Stimulated activated CD8-positive, alpha-beta memory T cell treated with anti-CD3 and anti-CD28 coated beads, Interleukin-7, amount 100 ng/mL, for 1 hour (primary cell): ENCODE measurements around the gene TOMM20.
"Not testable (repeated sequence)": the region's sequence is repeated elsewhere in the genome, so short reads cannot be mapped to it uniquely, and the experiment has no call there.

Experiments used
- DNase-seq, 2 donors: peaks; one replicate each; pipeline ENCODE4 v3.0.0-alpha.2; 2020; ENCODE audit warnings: low read depth in 2 of 2

Gene TOMM20

DNA sequence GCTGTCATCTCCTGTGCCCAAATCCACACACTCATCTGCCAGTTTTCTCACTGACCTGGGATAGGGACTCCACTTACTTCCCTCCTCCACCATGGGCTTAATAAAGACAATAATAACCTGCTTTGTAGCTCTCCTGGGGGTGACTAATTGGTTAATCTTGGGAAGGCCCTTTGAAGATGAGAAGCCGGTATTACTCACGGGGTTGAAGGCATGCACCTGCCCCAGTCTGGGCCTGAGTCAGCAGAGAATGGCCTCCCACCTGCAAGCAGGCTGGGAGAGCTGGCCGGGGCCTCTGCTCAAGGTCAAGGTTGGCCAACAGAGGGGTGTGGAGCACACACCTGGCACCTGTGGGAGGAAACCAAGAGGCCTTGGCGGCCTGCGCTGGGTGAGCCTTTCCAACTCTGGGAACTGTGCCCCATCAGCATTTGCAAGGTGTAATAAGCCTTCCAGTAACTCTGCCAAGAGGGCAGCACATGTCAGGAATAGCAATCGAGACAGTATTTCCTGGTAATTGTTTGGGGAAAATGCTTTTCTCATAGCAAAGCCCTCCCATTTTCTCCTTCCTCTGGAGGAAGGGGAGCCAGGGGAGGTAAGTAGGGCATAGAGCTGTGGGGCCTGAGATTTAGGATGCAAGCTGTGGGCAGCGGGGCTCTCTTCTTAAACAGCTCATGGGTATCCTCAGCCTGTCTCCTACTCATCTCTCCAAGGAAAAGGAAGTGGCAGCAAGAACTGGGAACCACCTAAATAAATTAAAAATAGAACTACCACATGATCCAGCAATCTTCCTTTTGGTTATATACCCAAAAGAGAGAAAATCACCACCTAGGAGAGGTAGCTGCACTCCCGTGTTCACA, 49.0 kb downstream of the TOMM20 start:
- DNase-seq: no peak

DNA sequence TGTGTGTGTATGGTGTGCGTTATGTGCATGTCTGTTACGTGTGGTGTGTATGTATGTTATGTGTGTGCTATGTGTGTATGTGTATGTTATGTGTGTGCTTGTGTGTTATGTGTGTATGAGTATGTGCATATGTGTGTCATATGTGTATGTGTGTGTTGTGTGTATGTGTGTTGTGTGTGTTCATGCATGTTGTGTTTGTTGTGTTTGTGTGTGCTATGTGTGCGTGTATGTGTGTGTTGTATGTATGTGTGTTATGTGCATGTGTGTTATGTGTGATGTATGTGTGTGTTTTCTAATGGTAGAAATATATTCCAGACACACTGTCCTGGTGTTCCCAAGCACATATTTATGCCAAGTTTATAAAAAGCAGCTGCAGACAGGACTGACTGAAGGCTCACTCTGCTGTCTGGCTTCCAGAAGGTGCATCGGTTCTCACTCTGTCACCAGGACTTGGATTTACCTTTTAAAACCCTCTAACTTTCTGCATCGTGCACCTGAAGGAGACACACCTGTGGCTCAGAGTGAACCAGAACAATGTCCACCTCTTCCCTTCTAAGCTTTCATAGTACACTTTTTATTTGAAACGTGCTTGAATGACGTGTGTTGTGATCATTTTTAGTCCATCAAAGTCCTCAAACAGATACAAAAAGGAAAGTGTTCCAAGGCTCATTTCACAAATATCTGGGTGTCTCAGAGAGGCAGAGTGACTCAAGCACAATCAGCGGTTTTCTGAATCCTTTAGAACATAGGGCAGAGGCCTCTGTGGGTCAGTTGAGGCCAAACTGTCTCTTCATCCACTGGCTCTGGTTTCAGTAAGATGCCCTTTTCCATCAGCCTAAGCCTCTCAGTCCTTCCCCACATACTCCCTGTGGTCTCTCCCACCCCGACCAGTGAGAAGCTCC, 49.9 kb downstream of the TOMM20 start:
- DNase-seq: no peak

DNA sequence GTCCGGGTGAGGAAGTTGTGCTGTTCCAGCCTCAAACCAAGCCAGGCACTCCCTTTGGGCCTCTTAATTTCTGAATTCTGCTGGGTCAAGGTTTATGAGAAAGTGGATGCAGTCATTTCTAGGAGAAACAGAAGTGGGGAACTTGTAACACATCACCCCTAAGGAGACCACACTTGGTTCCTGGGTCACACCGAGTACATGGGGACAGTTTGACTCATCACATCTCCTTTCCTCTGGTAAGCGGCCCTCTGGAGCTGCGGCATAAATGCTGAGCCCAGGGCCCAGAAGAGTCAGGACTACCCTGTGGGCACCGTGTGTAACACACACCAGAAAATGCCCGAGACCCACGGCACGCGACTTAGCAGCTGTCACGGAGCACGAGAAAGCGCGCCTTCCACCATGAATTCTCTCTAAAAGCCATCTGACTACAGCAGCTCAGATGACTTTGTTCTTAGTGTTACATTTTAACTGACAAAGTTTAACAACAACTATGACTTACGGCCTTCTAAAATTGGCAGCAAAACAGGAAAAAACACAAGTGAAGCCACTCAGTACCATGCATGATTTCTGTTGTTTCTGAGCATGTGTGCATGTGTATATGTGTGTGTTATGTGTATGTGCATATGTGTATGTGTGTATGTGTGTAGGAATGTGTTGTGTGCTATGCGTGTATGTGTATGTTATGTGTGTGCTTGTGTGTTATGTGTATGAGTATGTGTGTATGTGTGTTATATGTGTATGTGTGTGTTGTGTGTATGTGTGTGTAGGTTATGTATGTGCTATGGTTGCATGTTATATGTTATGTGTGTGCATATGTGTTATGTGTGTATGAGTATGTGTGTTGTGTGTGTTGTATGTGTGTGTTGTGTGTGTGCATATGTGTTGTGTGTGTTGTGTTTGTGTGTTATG, 50.8 kb downstream of the TOMM20 start:
- no peak for DNase-seq

DNA sequence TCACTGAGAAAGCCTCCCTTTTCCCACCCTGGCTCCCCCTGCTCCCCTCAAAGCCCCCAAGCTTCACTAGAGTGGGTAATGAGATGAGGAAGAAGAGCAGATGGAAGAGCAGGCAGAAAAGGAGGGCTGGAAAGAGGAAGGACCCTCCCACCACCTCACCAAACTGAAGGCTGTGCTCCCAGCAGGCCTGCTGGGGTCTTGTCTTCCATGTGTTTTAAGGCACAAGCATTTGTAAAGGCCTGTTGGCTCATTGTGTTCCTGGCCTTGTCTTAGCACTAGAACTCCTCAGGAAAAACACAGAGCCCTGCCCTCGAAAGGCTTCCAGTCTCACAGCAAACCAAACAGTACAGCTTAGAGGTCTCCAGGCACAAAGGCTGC, 51.5 kb downstream of the TOMM20 start:
- no peak for DNase-seq

DNA sequence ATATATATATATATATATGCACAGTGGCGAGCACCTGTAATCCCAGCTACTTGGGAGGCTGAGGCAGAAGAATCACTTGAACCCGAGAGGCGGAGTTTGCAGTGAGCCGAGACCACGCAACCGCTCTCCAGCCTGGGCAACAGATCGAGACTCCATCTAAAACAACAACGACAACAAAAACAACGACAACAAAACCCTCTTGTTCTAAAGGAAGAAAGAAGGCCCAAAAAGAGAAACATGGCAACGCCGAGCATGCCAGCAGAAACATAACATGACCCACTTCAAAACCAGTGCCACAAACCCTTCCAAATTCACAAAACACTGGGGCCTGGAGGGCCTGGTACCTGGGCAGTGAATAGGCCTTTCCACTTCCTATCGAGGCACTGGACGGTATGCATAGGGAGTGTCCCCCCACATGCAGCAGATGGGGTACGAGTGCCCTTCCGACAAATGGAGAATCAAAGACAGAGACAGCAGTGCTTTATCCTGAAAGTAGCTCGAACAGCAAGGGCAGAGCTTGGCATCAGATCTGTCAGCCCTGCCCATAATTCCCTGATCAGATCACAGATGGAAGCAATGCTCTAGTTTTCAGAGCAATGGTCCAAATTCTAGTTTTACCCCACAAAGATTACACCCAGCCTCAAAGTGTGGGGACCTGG, 52.0 kb downstream of the TOMM20 start:
- DNase-seq: no peak

DNA sequence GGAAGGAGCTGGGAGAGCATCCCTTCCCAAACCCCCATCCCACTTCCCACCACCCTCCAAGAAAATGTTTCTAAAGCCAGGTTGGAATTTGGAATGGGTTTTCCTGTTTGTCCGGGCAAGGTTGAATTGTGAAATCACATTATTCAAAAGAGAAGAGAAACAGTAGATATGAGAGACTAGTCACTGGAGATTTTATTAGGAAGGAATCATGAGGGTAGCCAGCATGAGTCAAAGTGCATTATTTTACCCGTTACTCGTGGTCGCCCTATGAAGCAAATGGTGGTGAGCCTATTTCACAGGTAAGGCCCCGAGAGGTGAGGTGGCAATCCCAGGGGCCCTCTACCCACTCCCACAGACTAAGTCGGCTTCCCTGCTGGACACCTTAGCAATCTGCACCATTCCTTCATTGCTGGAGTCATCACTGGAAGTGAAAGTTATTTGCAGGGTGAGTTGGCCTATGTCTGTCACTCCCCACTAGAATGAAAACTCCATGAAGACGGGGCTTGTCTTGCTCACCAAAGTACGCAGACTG, 52.8 kb downstream of the TOMM20 start:
- DNase-seq: no peak

DNA sequence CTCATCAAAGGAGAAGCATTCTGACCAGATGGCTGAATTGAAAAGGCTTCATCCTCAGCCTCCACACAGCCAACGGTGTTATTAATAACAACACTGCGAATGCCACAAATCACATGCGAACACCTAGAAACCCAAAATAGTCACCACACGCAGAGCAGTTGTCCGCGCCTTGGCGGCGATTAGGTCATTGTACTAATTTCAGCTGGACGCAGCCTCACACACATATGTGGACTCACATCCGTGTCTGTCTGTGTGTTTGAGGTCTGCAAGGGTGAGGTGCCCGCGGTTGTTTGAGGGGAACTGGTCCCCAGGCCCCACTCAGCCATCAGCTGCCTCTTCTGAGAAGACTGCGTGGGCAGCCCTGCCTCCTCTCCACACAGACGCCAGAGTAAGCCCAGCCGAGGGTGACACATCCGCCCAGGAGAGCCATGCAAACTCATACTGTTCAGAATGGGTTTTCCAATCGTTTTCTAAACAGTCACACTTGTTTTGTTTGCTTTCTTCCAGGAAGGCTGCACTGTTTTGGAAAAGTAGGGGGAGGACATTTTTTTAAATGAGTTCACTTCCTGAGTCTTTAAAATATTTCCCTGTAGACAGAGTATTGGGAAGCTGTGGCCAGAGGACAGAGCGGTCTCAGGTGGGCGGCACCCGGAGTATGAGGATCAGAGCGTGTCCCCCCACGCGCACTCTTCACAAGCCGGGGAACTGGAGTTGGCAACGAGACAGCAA, 53.4 kb downstream of the TOMM20 start:
- peak in 1 of 2 donors; percentile 29 for DNase-seq

DNA sequence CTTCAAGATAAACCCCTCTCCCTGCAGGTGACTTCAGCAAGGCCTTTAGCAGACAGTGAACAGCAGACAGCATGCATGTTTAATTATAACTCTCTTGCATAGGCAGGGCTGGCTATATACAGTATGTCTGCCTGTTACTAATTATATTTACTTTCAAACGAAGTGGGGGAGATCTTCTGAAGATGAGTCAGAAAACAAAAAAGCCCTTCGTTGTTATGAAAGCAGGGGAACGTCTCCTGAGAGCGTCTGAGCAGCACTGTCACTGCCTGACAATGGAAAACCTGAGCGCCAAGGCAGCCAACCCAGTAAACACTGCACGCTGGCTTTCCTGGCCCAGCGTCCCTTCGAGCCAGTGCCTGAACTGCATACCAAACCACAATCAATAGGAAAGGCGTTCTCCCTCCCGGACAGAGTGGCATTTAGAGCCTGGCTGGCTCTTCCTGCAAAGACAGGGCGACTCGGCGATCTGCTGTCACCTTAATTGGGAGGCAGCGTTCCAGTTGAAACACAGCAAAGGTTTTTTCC, 54.1 kb downstream of the TOMM20 start:
- no peak for DNase-seq

DNA sequence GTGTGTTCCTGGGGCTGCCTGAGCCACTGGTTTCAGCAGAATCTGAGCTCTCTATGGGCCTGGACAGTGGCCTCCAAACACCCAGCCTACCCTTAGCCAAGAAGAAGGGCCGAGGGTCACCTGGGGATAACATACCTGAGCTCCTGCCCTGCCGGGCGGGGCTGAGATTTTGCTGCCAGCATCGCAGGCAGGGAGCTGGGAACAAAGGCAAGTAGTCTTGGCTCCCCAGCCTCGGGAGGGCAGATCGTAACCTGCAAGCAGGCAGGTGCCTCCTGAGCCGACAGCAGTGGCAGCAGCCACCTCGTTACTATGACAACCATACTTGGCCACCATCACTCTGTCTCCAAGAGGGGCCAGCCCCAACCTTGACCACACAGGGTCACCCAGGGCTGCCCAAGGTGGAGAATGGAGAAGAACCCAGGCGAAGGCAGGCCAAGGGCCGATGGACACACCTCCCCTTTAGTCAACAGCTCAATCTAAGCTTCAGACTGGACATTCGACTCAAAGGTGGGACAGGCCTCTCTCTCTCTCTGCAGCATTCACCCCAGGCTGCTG, 54.6 kb downstream of the TOMM20 start:
- no peak for DNase-seq

DNA sequence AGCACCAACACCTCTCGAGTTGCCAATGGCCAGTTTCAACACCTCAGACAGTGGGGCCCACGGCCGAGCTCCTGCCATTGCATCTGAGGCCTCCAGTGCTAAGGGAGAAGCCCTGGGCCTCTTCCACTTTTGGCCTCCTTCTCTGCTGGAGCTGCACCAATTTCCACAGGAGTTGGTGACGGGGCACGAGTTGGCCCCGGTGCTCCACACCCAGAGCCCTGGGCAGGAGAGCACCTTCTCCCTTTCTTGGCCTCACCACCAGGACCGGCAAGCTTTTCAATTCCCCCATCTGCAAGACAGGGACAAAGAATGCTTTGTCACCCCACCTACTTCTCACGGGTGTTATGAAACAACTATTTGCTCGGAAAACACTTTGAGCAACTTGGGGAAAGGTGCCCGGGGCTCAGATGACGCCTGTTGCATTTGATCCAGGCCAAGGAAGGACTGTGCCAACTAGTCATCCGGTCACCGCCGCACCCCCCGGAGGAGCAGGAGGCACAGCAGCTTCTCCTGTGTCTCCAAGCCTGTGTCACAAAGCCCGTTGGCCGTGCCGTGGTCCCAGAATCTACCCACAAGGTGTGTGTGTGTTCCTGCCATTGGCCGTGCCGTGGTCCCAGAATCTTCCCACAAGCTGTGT, 55.2 kb downstream of the TOMM20 start:
- no peak for DNase-seq

DNA sequence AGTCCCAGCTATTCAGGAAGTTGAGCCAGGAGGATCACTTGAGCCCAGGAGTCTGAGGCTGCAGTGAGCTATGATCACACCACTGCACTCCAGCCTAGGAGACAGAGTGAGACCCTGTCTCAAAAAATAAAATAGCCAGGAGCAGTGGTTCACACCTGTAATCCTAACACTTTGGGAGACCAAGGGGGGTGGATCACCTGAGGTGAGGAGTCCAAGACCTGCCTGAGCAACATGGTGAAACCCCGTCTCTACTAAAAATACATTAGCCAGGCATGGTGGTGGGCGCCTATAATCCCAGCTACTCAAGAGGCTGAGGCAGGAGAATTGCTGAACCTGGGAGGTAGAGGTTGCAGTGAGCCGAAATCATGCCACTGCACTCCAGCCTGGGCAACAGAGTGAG, 56.1 kb downstream of the TOMM20 start:
- DNase-seq: not testable (repeated sequence)

DNA sequence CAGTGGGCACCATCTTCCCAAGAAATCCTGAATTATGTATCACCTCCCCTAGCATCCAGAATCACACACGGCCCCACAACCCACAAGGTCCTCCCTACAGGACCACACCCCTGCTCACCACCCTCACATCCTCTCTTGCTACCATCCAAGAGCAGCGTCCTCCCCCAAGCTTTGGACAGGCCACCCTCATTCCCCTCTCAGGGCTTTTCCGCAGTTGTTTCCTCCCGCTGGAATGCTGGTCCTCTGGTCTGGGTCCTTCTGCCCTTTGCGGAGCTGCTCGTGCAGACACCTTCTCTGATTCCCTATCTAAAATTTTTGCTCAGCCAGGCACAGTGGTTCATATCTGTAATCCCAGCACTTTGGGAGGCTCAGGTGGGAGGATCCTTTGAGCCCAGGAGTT, 56.5 kb downstream of the TOMM20 start:
- DNase-seq: no peak

DNA sequence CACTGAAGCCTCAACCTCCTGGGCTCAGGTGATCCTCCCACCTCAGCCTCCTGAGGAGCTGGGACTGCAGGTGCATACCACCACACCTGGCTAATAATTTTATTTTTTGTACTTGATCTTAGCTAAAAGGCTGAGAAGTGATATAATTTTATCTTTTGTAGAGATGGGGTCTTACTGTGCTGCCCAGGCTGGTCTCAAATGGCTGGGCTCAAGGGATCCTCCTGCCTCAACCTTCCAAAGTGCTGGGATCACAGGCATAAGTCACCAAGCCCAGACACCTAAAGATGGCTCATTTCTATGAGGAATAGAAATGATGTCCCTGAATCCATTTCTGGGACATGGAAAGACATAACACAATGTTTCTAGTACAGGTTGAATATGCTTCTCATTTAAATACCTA, 57.8 kb downstream of the TOMM20 start:
- DNase-seq: no peak

DNA sequence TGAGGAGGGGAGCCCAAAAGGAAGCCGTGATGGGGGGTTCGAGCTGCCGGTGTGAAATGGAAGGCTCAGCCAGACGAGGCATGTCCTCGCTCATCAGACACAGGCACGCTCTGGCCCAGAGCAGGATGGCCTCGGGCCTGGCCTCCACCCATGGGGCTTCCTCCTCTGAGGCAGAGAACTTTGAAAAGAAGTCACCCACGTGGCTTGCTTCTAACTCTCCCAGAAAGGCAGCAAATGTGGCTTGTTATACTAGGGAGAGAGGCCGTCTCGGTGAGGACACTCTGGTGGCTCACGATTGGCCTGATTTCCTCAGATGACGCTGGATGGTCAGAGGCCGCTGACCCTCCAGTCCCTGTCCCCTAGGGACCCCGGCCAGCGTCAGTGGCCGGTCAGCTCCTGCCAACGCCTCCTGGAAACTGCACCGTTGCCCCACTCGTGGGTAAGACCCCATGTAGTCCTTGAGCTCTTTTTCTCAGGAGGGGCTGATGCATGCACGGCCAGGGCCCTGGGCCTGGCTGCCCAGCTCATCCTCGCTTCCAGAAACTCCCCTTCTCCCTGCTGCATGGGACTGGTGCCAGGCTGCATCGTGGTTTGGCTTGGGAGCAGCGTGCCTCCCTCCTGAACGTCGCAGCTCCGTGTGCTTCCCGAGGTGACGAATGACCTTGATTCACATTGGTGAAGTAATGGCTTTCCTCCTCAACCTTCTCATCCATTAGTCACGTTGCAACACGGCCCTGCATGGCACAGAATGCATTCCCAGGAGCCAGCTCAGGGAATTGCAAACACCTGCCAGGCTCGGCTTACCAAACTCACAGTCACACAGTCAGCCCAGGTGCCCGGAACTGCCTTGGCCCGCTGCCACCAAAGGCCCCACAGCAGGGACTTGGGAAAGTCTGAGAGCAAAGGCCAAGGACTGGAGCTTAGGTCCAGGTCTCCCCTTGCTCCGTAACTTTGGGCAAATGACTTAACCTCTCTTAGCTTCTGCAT, 58.8 kb downstream of the TOMM20 start:
- no peak for DNase-seq

DNA sequence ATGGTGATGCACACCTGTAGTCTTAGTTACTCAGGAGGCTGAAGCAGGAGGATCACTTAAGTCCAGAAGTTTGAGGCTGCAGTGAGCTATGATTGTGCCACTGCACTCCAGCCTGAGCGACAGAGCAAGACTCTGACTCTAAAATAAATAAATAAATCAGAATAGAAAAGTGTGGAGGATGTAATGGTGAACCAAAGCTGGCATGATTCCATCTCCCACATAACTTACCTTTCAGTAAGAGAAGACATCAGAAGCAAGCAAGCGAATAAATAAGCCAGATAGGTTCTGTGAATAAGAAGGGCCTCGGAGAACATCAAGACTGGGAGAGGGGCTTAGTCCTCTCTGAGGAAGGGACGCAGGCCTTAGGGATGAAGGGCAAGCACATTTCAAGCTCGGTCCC, 59.5 kb downstream of the TOMM20 start:
- DNase-seq: no peak

DNA sequence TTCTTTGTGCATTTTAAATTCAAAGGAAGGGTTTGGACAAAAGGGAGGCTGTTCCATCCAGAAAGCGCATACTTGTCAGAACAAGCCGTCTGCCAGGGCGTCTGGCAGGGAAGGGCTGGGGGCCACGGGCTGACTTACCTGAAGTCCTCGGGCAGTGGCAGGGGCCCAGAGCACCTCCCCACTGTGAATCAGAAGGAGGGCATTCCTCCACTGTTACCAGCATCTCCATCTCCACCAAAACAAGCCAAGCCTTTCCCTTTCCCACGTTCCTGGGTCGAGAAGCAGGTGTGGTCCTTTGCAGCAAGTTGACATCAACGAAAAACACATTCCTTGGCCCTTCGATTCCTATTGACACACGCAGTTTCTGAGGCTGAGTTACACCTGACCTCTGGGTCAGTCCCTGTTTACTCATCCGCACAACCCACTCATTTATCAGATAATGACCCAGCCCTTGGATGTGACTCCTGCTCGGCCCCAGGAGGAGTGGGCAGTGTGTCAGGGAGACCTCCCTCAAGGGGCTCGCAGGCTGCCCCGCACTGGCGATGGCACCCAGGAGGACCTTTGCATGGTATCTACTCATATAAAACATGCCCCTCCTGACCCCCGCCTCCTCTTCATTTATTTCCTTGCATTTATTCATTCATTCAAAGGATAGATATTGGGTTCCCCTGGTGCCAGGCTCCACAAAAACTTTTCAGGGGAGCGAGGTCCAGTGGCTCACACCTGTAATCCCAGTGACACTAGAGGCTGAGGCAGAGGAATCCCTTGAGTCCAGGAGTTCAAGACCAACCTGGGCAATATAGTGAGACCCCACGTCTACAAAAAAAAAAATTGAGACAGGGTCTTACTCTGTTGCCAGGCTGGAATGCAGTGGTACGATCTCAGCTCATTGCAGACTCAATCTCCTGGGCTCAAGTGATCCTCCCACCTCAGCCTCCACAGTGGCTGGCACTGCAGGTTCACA, 60.2 kb downstream of the TOMM20 start:
- DNase-seq: no peak
